CD8-positive, alpha-beta memory T cell (primary cell): ENCODE data around the gene CIB2. TPM values are rescaled to one million over a fixed set of nuclear protein-coding genes. Genes with fewer than 3 reads are reported as not detected.

Experiments
- CTCF ChIA-PET: fragments of 350-600 bp; sonication (Branson Sonifier 250); formaldehyde crosslinking; loops from one replicate; lab custom pipeline; 2021; ENCODE audit warnings: antibody characterized with exemption; lab: Charles Lee
- POLR2A ChIA-PET: fragments of 350-600 bp; sonication (Branson Sonifier 250); formaldehyde crosslinking; loops from one replicate; lab custom pipeline; 2021; ENCODE audit warnings: antibody characterized with exemption; lab: Charles Lee
- DNase-seq, 5 donors: peaks; one replicate each; pipeline versions ENCODE4 v3.0.0 to v3.0.0-alpha.2; 2020 to 2022; ENCODE audit warnings: mixed read lengths in 1 of 5
- H3K27ac ChIP-seq: one replicate; pipeline ENCODE4 v1.7.0; 2013; ENCODE audit warnings: low read depth, mild to moderate bottlenecking, low read length, moderate library complexity
- H3K27me3 ChIP-seq: 2 replicates; pipeline ENCODE4 v1.7.0; 2013; ENCODE audit warnings: low read length, mild to moderate bottlenecking; ENCODE audit not compliant: insufficient read depth, poor library complexity, severe bottlenecking
- H3K36me3 ChIP-seq: 2 replicates; pipeline ENCODE4 v1.7.0; 2013; ENCODE audit warnings: mild to moderate bottlenecking, low read length, moderate library complexity; ENCODE audit not compliant: insufficient read depth
- H3K4me1 ChIP-seq: 2 replicates; pipeline ENCODE4 v1.7.0; 2013; ENCODE audit warnings: mild to moderate bottlenecking, low read length, moderate library complexity; ENCODE audit not compliant: insufficient read depth
- H3K4me3 ChIP-seq: 2 replicates; pipeline ENCODE4 v1.7.0; 2013; ENCODE audit warnings: mild to moderate bottlenecking, low read length
- H3K9me3 ChIP-seq: 2 replicates; pipeline ENCODE4 v1.7.0; 2013; ENCODE audit warnings: mild to moderate bottlenecking, low read length
- H3K27ac Mint-ChIP-seq, 8 donors: one replicate each; pipeline ENCODE4 v1.8.0; 2020 to 2021; ENCODE audit warnings: mixed read lengths in 8 of 8, mild to moderate bottlenecking in 6 of 8, inconsistent platforms in 3 of 8, moderate library complexity in 3 of 8
- H3K27me3 Mint-ChIP-seq, 2 donors: one replicate each; pipeline ENCODE4 v1.8.0; 2020 to 2021; ENCODE audit warnings: mixed read lengths in 2 of 2, mild to moderate bottlenecking in 1 of 2, moderate library complexity in 1 of 2
- H3K36me3 Mint-ChIP-seq, 3 donors: one replicate each; pipeline ENCODE4 v1.8.0; 2020 to 2021; ENCODE audit warnings: mixed read lengths in 3 of 3, inconsistent platforms in 1 of 3, mild to moderate bottlenecking in 1 of 3
- H3K4me1 Mint-ChIP-seq, 3 donors: one replicate each; pipeline ENCODE4 v1.8.0; 2020 to 2021; ENCODE audit warnings: mixed read lengths in 3 of 3, inconsistent platforms in 1 of 3, mild to moderate bottlenecking in 1 of 3
- H3K4me3 Mint-ChIP-seq, 7 donors: one replicate each; pipeline ENCODE4 v1.8.0; 2020 to 2021; ENCODE audit warnings: mixed read lengths in 7 of 7, mild to moderate bottlenecking in 6 of 7, moderate library complexity in 4 of 7, inconsistent platforms in 2 of 7
- H3K9me3 Mint-ChIP-seq, 5 donors: one replicate each; pipeline ENCODE4 v1.8.0; 2020 to 2022; ENCODE audit warnings: mixed read lengths in 5 of 5, mild to moderate bottlenecking in 3 of 5, moderate library complexity in 2 of 5, inconsistent platforms in 1 of 5
- polyA plus RNA-seq: library from polyadenylated mRNA; unstranded; fragments of 300-500 nt; fragmentation: Illumina TruSeq; gene quantifications from one replicate; pipeline ENCODE4 v1.2.3, GENCODE V29; 2021
- total RNA-seq, 2 experiments: library from RNA; stranded (reverse); gene quantifications; one replicate each; pipeline ENCODE4 v1.2.3, GENCODE V29; 2021

CIB2 gene
- total and polyA plus RNA-seq, 3 experiments from 2014 or later = 2.0 to 2.3 (median 2.1) TPM

- no peaks in the 10 kb centered on the region for H3K36me3 ChIP-seq
- Mint-ChIP-seq H3K27ac (peak overlapping the region in 5 of 8 donors; percentile 92 to 98 (median 93)), H3K27me3 (no peaks in the 10 kb centered on the region), H3K36me3 (peaks cover 0 to 5% (median 0%) of the 10 kb centered on the region in 3 donors), H3K4me1 (peaks cover 35 to 41% (median 39%) of the 10 kb centered on the region in 3 donors), H3K9me3 (no peaks in the 10 kb centered on the region), H3K4me3 (peak overlapping the region; percentile 75 to 93 (median 81))
- ChIA-PET CTCF (interaction anchor here (1.0 to 2.3 kb wide), 6 partner anchors 9 to 28 kb away, joined by 3 to 21 read pairs (median 4); no protein-coding TSS in a partner anchor), POLR2A (interaction anchor here (1.2 to 2.4 kb wide), 4 partner anchors 9 to 27 kb away, joined by 3 to 14 read pairs (median 4); no protein-coding TSS in a partner anchor)
- H3K27me3 ChIP-seq = no peaks in the 10 kb centered on the region
- no peaks in the 10 kb centered on the region for H3K9me3 ChIP-seq
- peak in 3 of 5 donors; percentile 41 to 58 (median 45) for DNase-seq
- peak overlapping the region; percentile 42 for H3K4me3 ChIP-seq
- peaks cover 94% of the 10 kb centered on the region for H3K4me1 ChIP-seq
- H3K27ac ChIP-seq = peak overlapping the region; percentile 45
These were observed 69.2 kb downstream of the CIB2 start for GRCh38 chr15:78061963-78062427.

GRCh38 chr15:78060232-78060631 is 71.0 kb downstream of the CIB2 start:
- Mint-ChIP-seq H3K4me1 (peaks cover 53 to 59% (median 56%) of the 10 kb centered on the region in 3 donors), H3K27me3 (no peaks in the 10 kb centered on the region), H3K9me3 (no peaks in the 10 kb centered on the region), H3K36me3 (peaks cover 0 to 1% (median 0%) of the 10 kb centered on the region in 3 donors), H3K4me3 (peak overlapping the region in 4 of 7 donors; percentile 7 to 45 (median 14)), H3K27ac (peak overlapping the region; percentile 43 to 89 (median 78))
- H3K27ac ChIP-seq = no peak overlapping the region
- H3K27me3 ChIP-seq = no peaks in the 10 kb centered on the region
- peak in 1 of 5 donors; percentile 13 for DNase-seq
- H3K4me3 ChIP-seq = no peak overlapping the region
- no peaks in the 10 kb centered on the region for H3K36me3 ChIP-seq
- peaks cover 94% of the 10 kb centered on the region for H3K4me1 ChIP-seq
- no peaks in the 10 kb centered on the region for H3K9me3 ChIP-seq
- CTCF ChIA-PET = interaction anchor here (1.5 to 2.9 kb wide), 5 partner anchors 9 to 135 kb away, joined by 4 to 15 read pairs (median 13); no protein-coding TSS in a partner anchor
- POLR2A ChIA-PET = interaction anchor here (2.2 kb wide), 1 partner anchor 10 kb away, joined by 8 read pairs; no protein-coding TSS in a partner anchor

- H3K4me3 Mint-ChIP-seq = peak overlapping the region in 4 of 7 donors; percentile 6 to 19 (median 12)
- ChIA-PET CTCF (interaction anchor here (0.9 to 2.9 kb wide), 7 partner anchors 8 to 136 kb away, joined by 3 to 15 read pairs (median 9); no protein-coding TSS in a partner anchor), POLR2A (interaction anchor here (0.5 to 2.2 kb wide), 4 partner anchors 9 to 18 kb away, joined by 3 to 8 read pairs (median 6); no protein-coding TSS in a partner anchor)
- Histone ChIP-seq H3K36me3 (no peaks in the 10 kb centered on the region), H3K4me3 (no peak overlapping the region), H3K4me1 (peaks cover 94% of the 10 kb centered on the region), H3K27ac (no peak overlapping the region), H3K9me3 (no peaks in the 10 kb centered on the region), H3K27me3 (no peaks in the 10 kb centered on the region)
- no peaks in the 10 kb centered on the region for H3K36me3 Mint-ChIP-seq
- peaks cover 62 to 68% (median 66%) of the 10 kb centered on the region in 3 donors for H3K4me1 Mint-ChIP-seq
- H3K27ac Mint-ChIP-seq = peak overlapping the region; percentile 76 to 89 (median 82)
- no peaks in the 10 kb centered on the region for H3K9me3 Mint-ChIP-seq
- DNase-seq = peak in 1 of 5 donors; percentile 30
- no peaks in the 10 kb centered on the region for H3K27me3 Mint-ChIP-seq
These were observed 72.0 kb downstream of the CIB2 start for GRCh38 chr15:78059110-78059839.

GRCh38 chr15:78058401-78058935 is 72.8 kb downstream of the CIB2 start:
- POLR2A ChIA-PET = interaction anchor here (0.5 to 2.2 kb wide), 5 partner anchors 8 to 18 kb away, joined by 3 to 8 read pairs (median 3); no protein-coding TSS in a partner anchor

GRCh38 chr15:78057803-78058202 is 73.4 kb downstream of the CIB2 start:
- Mint-ChIP-seq H3K27me3 (no peaks in the 10 kb centered on the region), H3K36me3 (peaks cover 0 to 14% (median under 1%) of the 10 kb centered on the region in 3 donors), H3K4me1 (peaks cover 77 to 82% (median 81%) of the 10 kb centered on the region in 3 donors), H3K4me3 (peak overlapping the region in 1 of 7 donors; percentile 16), H3K9me3 (no peaks in the 10 kb centered on the region), H3K27ac (peak overlapping the region; percentile 77 to 99 (median 84))
- Histone ChIP-seq H3K27me3 (no peaks in the 10 kb centered on the region), H3K4me3 (no peak overlapping the region), H3K27ac (no peak overlapping the region), H3K9me3 (no peaks in the 10 kb centered on the region), H3K36me3 (no peaks in the 10 kb centered on the region), H3K4me1 (peaks cover 91% of the 10 kb centered on the region)
- DNase-seq = peak in 1 of 5 donors; percentile 8
- CTCF ChIA-PET = interaction anchor here (2.4 to 2.8 kb wide), 2 partner anchors 11 to 51 kb away, joined by 9 to 13 read pairs; no protein-coding TSS in a partner anchor
- POLR2A ChIA-PET = interaction anchor here (0.5 to 2.2 kb wide), 2 partner anchors 10 to 12 kb away, joined by 3 to 8 read pairs; no protein-coding TSS in a partner anchor

More at GRCh38 chr15:78058401-78058935, 72.8 kb downstream of the CIB2 start:
- no peaks in the 10 kb centered on the region for H3K36me3 ChIP-seq
- CTCF ChIA-PET = interaction anchor here (1.1 to 2.9 kb wide), 5 partner anchors 8 to 50 kb away, joined by 3 to 15 read pairs (median 13); no protein-coding TSS in a partner anchor
- Mint-ChIP-seq H3K27me3 (no peaks in the 10 kb centered on the region), H3K27ac (peak overlapping the region; percentile 77 to 99 (median 86)), H3K4me3 (peak overlapping the region in 5 of 7 donors; percentile 3 to 19 (median 16)), H3K9me3 (no peaks in the 10 kb centered on the region), H3K36me3 (peaks cover 0 to 7% (median 0%) of the 10 kb centered on the region in 3 donors), H3K4me1 (peaks cover 70 to 75% (median 74%) of the 10 kb centered on the region in 3 donors)
- H3K4me1 ChIP-seq = peaks cover 91% of the 10 kb centered on the region
- no peaks in the 10 kb centered on the region for H3K9me3 ChIP-seq
- no peaks in the 10 kb centered on the region for H3K27me3 ChIP-seq
- peak in 1 of 5 donors; percentile 25 for DNase-seq
- no peak overlapping the region for H3K27ac ChIP-seq
- H3K4me3 ChIP-seq = no peak overlapping the region

GRCh38 chr15:78056714-78057269 is 74.5 kb downstream of the CIB2 start:
- Histone ChIP-seq H3K4me3 (peak overlapping the region; percentile 5), H3K4me1 (peaks cover 91% of the 10 kb centered on the region), H3K9me3 (no peaks in the 10 kb centered on the region), H3K27me3 (no peaks in the 10 kb centered on the region), H3K27ac (no peak overlapping the region), H3K36me3 (no peaks in the 10 kb centered on the region)
- no peaks in the 10 kb centered on the region for H3K9me3 Mint-ChIP-seq
- H3K4me1 Mint-ChIP-seq = peaks cover 85 to 91% (median 87%) of the 10 kb centered on the region in 3 donors
- CTCF ChIA-PET = interaction anchor here (0.9 to 1.1 kb wide), 2 partner anchors 15 to 97 kb away, joined by 3 to 5 read pairs; no protein-coding TSS in a partner anchor
- no peaks in the 10 kb centered on the region for H3K27me3 Mint-ChIP-seq
- POLR2A ChIA-PET = interaction anchor here (0.7 to 2.3 kb wide), 2 partner anchors 22 to 35 kb away, joined by 7 to 8 read pairs; no protein-coding TSS in a partner anchor
- peak overlapping the region in 6 of 7 donors; percentile 74 to 83 (median 78) for H3K4me3 Mint-ChIP-seq
- peak in 1 of 5 donors; percentile 54 for DNase-seq
- peaks cover 0 to 21% (median 2%) of the 10 kb centered on the region in 3 donors for H3K36me3 Mint-ChIP-seq
- peak overlapping the region; percentile 87 to 99 (median 96) for H3K27ac Mint-ChIP-seq
